BE2C (cell line): Measurements from ENCODE around the gene GAD2.

Experiments
- DNase-seq: peaks from one replicate; pipeline ENCODE4 v3.0.0-alpha.2; 2020
- H3K27me3 ChIP-seq: fragments of 250-450 bp; sonication (Bioruptor Pico); 2 replicates; pipeline ENCODE4 v1.5.1; 2020; ENCODE audit warnings: mild to moderate bottlenecking
- H3K36me3 ChIP-seq: fragments of 250-450 bp; sonication (Bioruptor Pico); 2 replicates; pipeline ENCODE4 v1.5.1; 2020; ENCODE audit warnings: mild to moderate bottlenecking
- H3K4me1 ChIP-seq: fragments of 250-450 bp; sonication (Bioruptor Pico); 2 replicates; pipeline ENCODE4 v1.5.1; 2020
- H3K4me3 ChIP-seq: 2 replicates; pipeline ENCODE4 v1.5.1; 2011; ENCODE audit warnings: low read depth, low read length
- H3K9me3 ChIP-seq: fragments of 250-450 bp; sonication (Bioruptor Pico); 2 replicates; pipeline ENCODE4 v1.5.1; 2020
- TF ChIP-seq, protein P1 (sequence below): IDR thresholded peaks from 2 replicates; pipeline ENCODE4 v1.5.1; 2012; ENCODE audit warnings: mild to moderate bottlenecking, low read depth, low read length

Gene GAD2

DNA sequence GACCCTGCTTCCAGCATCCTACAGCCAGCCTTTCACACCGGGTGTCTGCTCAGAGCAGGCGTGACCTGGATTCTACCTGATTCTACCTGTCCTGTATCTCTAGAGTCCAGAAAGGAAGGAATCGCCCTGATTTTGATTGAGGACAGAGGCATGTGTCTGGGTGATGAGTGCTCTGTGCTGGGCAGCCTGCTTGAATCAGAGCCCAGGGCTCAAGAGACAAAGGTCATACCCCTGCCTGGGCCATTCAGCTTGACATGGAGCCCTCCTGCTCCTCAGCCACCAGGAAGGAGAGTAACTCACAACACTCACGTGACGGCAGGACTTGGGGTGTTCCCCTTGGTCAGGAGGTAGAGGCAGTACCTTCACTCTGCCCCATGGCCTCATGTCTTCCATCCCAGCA lies 11.2 kb downstream of the GAD2 start:
- H3K36me3 ChIP-seq = no peaks in the 10 kb centered on the region
- no peaks in the 10 kb centered on the region for H3K9me3 ChIP-seq
- H3K4me1 ChIP-seq = no peaks in the 10 kb centered on the region
- DNase-seq = no peak
- TF ChIP-seq, protein P1, sequence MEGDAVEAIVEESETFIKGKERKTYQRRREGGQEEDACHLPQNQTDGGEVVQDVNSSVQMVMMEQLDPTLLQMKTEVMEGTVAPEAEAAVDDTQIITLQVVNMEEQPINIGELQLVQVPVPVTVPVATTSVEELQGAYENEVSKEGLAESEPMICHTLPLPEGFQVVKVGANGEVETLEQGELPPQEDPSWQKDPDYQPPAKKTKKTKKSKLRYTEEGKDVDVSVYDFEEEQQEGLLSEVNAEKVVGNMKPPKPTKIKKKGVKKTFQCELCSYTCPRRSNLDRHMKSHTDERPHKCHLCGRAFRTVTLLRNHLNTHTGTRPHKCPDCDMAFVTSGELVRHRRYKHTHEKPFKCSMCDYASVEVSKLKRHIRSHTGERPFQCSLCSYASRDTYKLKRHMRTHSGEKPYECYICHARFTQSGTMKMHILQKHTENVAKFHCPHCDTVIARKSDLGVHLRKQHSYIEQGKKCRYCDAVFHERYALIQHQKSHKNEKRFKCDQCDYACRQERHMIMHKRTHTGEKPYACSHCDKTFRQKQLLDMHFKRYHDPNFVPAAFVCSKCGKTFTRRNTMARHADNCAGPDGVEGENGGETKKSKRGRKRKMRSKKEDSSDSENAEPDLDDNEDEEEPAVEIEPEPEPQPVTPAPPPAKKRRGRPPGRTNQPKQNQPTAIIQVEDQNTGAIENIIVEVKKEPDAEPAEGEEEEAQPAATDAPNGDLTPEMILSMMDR = no peak
- no peak overlapping the region for H3K4me3 ChIP-seq
- no peaks in the 10 kb centered on the region; the same call in 1 of the 2 replicates for H3K27me3 ChIP-seq

DNA sequence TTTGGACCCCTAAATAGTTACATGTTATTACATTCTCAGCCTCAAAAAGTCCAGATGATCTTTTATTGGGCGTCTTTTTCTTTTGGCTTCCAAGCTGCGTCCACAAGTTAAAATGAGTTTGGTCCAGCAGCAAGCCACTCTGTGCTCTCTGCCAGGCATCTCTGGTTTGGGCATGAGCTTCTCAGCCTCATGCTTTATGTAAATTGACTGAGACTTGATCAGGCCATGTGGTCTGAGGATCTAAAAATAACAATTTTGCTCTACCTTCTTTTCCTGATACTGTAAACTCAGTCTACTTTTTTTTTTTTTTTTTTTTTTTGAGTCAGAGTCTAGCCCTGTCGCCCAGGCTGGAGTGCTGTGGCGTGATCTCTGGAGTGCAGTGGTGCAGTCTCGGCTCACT lies 15.6 kb downstream of the GAD2 start:
- Histone ChIP-seq H3K27me3 (no peaks in the 10 kb centered on the region), H3K4me1 (no peaks in the 10 kb centered on the region), H3K9me3 (no peaks in the 10 kb centered on the region), H3K4me3 (no peak overlapping the region), H3K36me3 (no peaks in the 10 kb centered on the region)
- TF ChIP-seq, protein P1 = no peak
- DNase-seq = no peak

DNA sequence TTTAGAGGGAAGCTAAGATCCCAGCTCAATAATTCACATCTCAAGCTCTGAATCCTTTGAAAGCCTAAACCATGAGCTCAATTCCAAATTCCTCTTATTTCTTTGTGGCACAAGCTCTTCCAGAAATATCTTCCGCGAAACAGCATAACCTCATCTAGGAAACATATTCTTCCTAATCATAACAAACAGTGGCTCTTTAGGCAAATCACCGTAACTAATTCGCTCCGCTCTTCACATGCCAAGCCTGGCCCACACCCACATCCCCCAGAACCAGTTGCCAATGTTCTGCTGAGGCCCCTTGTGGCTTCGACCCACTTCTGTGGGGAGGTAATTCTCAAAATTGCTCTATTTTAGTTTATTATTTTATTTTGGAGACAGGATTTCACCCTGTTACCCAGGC lies 19.2 kb downstream of the GAD2 start:
- Histone ChIP-seq H3K27me3 (no peaks in the 10 kb centered on the region), H3K36me3 (no peaks in the 10 kb centered on the region), H3K4me1 (no peaks in the 10 kb centered on the region), H3K9me3 (no peaks in the 10 kb centered on the region), H3K4me3 (no peak overlapping the region)
- no peak for DNase-seq
- TF ChIP-seq, protein P1 = no peak

DNA sequence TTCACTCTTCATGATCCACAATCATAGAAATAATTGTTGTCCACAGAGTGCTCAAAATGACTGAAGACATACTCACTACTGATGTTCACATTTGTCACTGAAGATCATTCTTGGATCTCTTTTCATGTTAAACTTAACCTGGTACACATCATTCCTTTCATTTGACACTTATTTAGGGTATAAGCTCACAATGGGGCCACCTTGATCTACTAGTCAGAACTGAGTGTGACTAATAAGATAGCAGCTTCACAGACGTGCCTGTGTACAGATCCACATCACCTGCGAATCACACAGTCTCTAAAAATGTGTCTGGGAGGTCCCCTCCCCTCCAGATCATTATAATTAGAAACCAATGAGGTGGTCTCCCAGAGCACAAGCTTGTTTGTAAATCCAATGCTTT lies 21.8 kb downstream of the GAD2 start:
- no peak for DNase-seq
- Histone ChIP-seq H3K9me3 (no peaks in the 10 kb centered on the region), H3K4me3 (no peak overlapping the region), H3K36me3 (no peaks in the 10 kb centered on the region), H3K4me1 (no peaks in the 10 kb centered on the region), H3K27me3 (no peaks in the 10 kb centered on the region)
- TF ChIP-seq, protein P1 = no peak

DNA sequence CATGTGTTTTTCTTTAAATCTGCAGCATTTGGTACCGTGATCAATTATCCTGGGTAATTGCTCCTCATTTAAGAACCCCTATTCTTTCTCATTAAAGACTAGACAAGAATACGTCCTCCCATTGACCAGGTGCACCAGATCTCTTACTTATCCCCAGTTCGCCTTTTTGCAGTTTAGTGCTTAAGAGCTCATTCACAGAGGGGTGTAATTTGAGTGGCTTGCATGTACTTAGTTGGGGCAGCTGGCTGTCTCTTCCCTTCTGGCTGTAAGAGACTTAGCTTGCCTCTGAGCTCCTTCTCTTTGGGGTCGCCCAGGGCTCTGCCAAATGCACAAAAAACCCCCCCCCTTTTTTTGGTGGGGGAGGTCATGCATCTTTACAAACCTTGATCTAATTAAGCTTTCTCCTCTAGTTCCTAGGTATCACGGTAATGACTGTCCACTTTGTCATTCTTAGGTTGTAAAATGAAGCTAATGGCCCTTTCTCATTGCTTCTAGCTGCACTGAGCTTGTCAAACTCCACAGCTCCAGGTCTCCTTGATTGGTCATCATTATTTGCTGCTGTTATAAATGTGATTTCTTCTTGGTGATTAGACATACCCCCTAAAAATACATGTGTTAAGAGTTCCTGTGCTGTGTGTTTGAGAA lies 26.3 kb downstream of the GAD2 start:
- Histone ChIP-seq H3K9me3 (no peaks in the 10 kb centered on the region), H3K36me3 (no peaks in the 10 kb centered on the region), H3K4me3 (no peak overlapping the region), H3K27me3 (no peaks in the 10 kb centered on the region), H3K4me1 (no peaks in the 10 kb centered on the region)
- no peak for DNase-seq
- TF ChIP-seq, protein P1 = no peak

DNA sequence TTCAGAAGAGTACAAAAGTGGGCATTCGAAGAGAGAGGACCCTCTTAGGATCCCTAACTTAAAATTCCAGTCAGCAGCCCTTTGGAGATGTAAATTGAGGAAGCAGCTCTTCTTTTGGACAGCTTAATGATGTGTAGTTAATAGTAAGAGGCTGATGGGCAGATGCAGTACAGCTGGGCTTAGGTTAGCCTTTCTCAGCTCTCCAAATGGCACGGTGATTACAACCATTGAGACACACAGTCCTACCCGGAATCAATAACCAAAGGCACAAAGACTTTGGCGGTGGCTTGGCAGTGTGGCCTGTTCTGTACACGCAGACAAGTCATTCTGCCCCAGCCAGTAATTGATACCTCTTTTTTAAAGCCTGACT lies 26.8 kb downstream of the GAD2 start:
- Histone ChIP-seq H3K4me3 (no peak overlapping the region), H3K9me3 (no peaks in the 10 kb centered on the region), H3K4me1 (no peaks in the 10 kb centered on the region), H3K36me3 (no peaks in the 10 kb centered on the region), H3K27me3 (no peaks in the 10 kb centered on the region)
- DNase-seq = no peak
- TF ChIP-seq, protein P1 = no peak
